GM23338 (cell line): ENCODE measurements around the gene TMEM209. TPM values are rescaled to one million over a fixed set of nuclear protein-coding genes. Genes with fewer than 3 reads are reported as not detected.

Experiments used
- ATAC-seq: fragments of 200-7000 bp; cut with Tn5 transposase; 3 replicates; pipeline ENCODE4 v1.9.1; 2020
- DNase-seq: peaks from one replicate; pipeline ENCODE4 v3.0.0-alpha.2; 2015; ENCODE audit warnings: low spot score
- H2AFZ ChIP-seq: fragments of 200-600 bp; sonication (generic); 2 replicates; pipeline ENCODE4 v1.8.0; 2016; ENCODE audit warnings: antibody characterized with exemption, mild to moderate bottlenecking, moderate library complexity
- H3F3A ChIP-seq: fragments of 200-600 bp; sonication (generic); replicated peaks from 2 replicates; pipeline ENCODE4 v1.8.0; 2017; ENCODE audit warnings: antibody characterized with exemption, mixed run types, low read depth
- H3K27ac ChIP-seq: fragments of 200-600 bp; sonication (generic); 2 replicates; pipeline ENCODE4 v1.6.1; 2016; ENCODE audit warnings: low read depth
- H3K27me3 ChIP-seq: fragments of 200-600 bp; sonication (generic); 2 replicates; pipeline ENCODE4 v1.8.0; 2016; ENCODE audit warnings: mild to moderate bottlenecking, mixed run types, moderate library complexity; ENCODE audit not compliant: insufficient read depth
- H3K36me3 ChIP-seq: fragments of 200-600 bp; sonication (generic); 2 replicates; pipeline ENCODE4 v1.8.0; 2016; ENCODE audit warnings: mild to moderate bottlenecking; ENCODE audit not compliant: insufficient read depth
- H3K4me1 ChIP-seq: fragments of 200-600 bp; sonication (generic); 2 replicates; pipeline ENCODE4 v1.8.0; 2016; ENCODE audit warnings: mild to moderate bottlenecking, moderate library complexity; ENCODE audit not compliant: insufficient read depth
- H3K4me2 ChIP-seq: fragments of 200-600 bp; sonication (generic); 2 replicates; pipeline ENCODE4 v1.7.1; 2017; ENCODE audit warnings: mixed run types
- H3K4me3 ChIP-seq: fragments of 200-600 bp; sonication (generic); 2 replicates; pipeline ENCODE4 v1.6.1; 2016; ENCODE audit warnings: mixed run types
- H3K79me2 ChIP-seq: fragments of 200-600 bp; sonication (generic); replicated peaks from 2 replicates; pipeline ENCODE4 v1.8.0; 2017; ENCODE audit warnings: mild to moderate bottlenecking; ENCODE audit not compliant: insufficient read depth
- H3K9me2 ChIP-seq: fragments of 200-600 bp; sonication (generic); 2 replicates; pipeline ENCODE4 v1.8.0; 2017; ENCODE audit not compliant: insufficient read depth
- H4K20me1 ChIP-seq: fragments of 200-600 bp; sonication (generic); replicated peaks from 2 replicates; pipeline ENCODE4 v1.8.0; 2017; ENCODE audit warnings: mild to moderate bottlenecking; ENCODE audit not compliant: insufficient read depth
- H3K27ac Mint-ChIP-seq: 2 replicates; pipeline ENCODE4 v1.8.0; 2020; ENCODE audit warnings: inconsistent platforms, mild to moderate bottlenecking, moderate library complexity, mixed read lengths
- H3K27me3 Mint-ChIP-seq: 3 replicates; pipeline ENCODE4 v1.8.0; 2022; ENCODE audit warnings: low read depth, mild to moderate bottlenecking, moderate library complexity, mixed read lengths, inconsistent platforms; ENCODE audit not compliant: insufficient read depth, poor library complexity
- H3K36me3 Mint-ChIP-seq: 3 replicates; pipeline ENCODE4 v1.8.0; 2021; ENCODE audit warnings: low read depth, mild to moderate bottlenecking, inconsistent platforms, moderate library complexity, mixed read lengths
- H3K4me1 Mint-ChIP-seq: 3 replicates; pipeline ENCODE4 v1.8.0; 2020; ENCODE audit warnings: mild to moderate bottlenecking, inconsistent platforms, mixed read lengths
- H3K4me3 Mint-ChIP-seq: 3 replicates; pipeline ENCODE4 v1.8.0; 2021; ENCODE audit warnings: moderate library complexity, mild to moderate bottlenecking, inconsistent platforms, mixed read lengths
- H3K9me3 Mint-ChIP-seq: 3 replicates; pipeline ENCODE4 v1.8.0; 2020; ENCODE audit warnings: moderate library complexity, mild to moderate bottlenecking, inconsistent platforms, mixed read lengths
- ETS1 ChIP-seq: IDR thresholded peaks from 2 replicates; pipeline ENCODE4 v1.6.1; 2016; ENCODE audit warnings: antibody characterized with exemption
- EZH2 ChIP-seq: fragments of 200-600 bp; sonication (generic); IDR thresholded peaks from one replicate; pipeline ENCODE4 v1.8.0; 2017; ENCODE audit warnings: antibody characterized with exemption, mild to moderate bottlenecking, low read depth; ENCODE audit not compliant: unreplicated experiment
- EZH2phosphoT487 ChIP-seq: fragments of 200-600 bp; sonication (generic); IDR thresholded peaks from one replicate; pipeline ENCODE4 v1.8.1; 2018; ENCODE audit warnings: antibody characterized with exemption; ENCODE audit not compliant: unreplicated experiment
- JUNB ChIP-seq: IDR thresholded peaks from one replicate; pipeline ENCODE4 v1.6.1; 2016; ENCODE audit warnings: antibody characterized with exemption; ENCODE audit not compliant: unreplicated experiment
- NANOG ChIP-seq: IDR thresholded peaks from 2 replicates; pipeline ENCODE4 v1.6.1; 2016; ENCODE audit warnings: antibody characterized with exemption, borderline replicate concordance
- STAT1 ChIP-seq: IDR thresholded peaks from one replicate; pipeline ENCODE4 v1.6.1; 2016; ENCODE audit warnings: antibody characterized with exemption; ENCODE audit not compliant: unreplicated experiment
- ZNF114 ChIP-seq: fragments of 250-450 bp; sonication (Bioruptor Pico); IDR thresholded peaks from 2 replicates; pipeline ENCODE4 v1.5.0; 2020; ENCODE audit warnings: mild to moderate bottlenecking, moderate library complexity
- ZNF331 ChIP-seq: fragments of 250-450 bp; sonication (Bioruptor Pico); IDR thresholded peaks from 2 replicates; pipeline ENCODE4 v1.5.0; 2020; ENCODE audit warnings: low read depth, mild to moderate bottlenecking, moderate library complexity
- ZNF462 ChIP-seq: fragments of 250-450 bp; sonication (Bioruptor Pico); IDR thresholded peaks from 2 replicates; pipeline ENCODE4 v1.5.0; 2020; ENCODE audit warnings: mild to moderate bottlenecking, moderate library complexity
- polyA plus RNA-seq: library from polyadenylated mRNA; unstranded; fragments of >200 nt; fragmentation: Nextera tagmentation; extraction: Ambion mirVana; gene quantifications from 2 replicates; pipeline ENCODE4 v1.2.1, GENCODE V29; 2016
- total RNA-seq: library from RNA; depleted of rRNA; stranded (reverse); fragments of >200 nt; shearing (Covaris generic); gene quantifications from 2 replicates; pipeline ENCODE4 v1.2.3, GENCODE V29; 2014

TMEM209 gene
- total and polyA plus RNA-seq, 2 experiments from 2014 or later: 18.6 to 26.2 TPM

GRCh38 chr7:130151591-130152492, 53.4 kb downstream of the TMEM209 start (continued):
- no peak for TF ChIP-seq ZNF462 (CRISPR knock-in tag)
- no peak for TF ChIP-seq EZH2phosphoT487
- no peak for TF ChIP-seq JUNB
- TF ChIP-seq ZNF331 (CRISPR knock-in tag): no peak

- Mint-ChIP-seq H3K27ac (peak overlapping the region; percentile 81; the same call in 1 of the 2 replicates), H3K4me1 (peaks cover 3% of the 10 kb centered on the region; the same call in 2 of the 3 replicates), H3K36me3 (peaks cover 3% of the 10 kb centered on the region; the same call in 1 of the 3 replicates), H3K27me3 (peaks cover 15% of the 10 kb centered on the region), H3K4me3 (no peak overlapping the region), H3K9me3 (peaks cover 2% of the 10 kb centered on the region; the same call in 2 of the 3 replicates)
- Histone ChIP-seq H3K4me2 (no peak overlapping the region), H3K9me2 (no peaks in the 10 kb centered on the region), H3K27ac (no peak overlapping the region), H3F3A (no peaks in the 10 kb centered on the region), H3K4me3 (no peak overlapping the region), H3K4me1 (no peaks in the 10 kb centered on the region), H4K20me1 (no peaks in the 10 kb centered on the region), H2AFZ (peak overlapping the region; percentile 72; the same call in 1 of the 2 replicates), H3K79me2 (no peaks in the 10 kb centered on the region), H3K27me3 (no peaks in the 10 kb centered on the region), H3K36me3 (no peaks in the 10 kb centered on the region)
- TF ChIP-seq EZH2 (no peak), NANOG (no peak), EZH2phosphoT487 (no peak), ETS1 (no peak), ZNF114 (CRISPR knock-in tag) (no peak), STAT1 (no peak)
- DNase-seq (peak; percentile 65), ATAC-seq (peak; percentile 61)
These were observed 54.6 kb downstream of the TMEM209 start for GRCh38 chr7:130150587-130150986.
